HG03521 (cell line): Measurements from ENCODE around the gene LYVE1.

Source experiments
- ATAC-seq: cut with Tn5 transposase; IDR thresholded peaks from one replicate; pipeline ENCODE4 v1.9.1; 2021; ENCODE audit warnings: mild to moderate bottlenecking, moderate library complexity; ENCODE audit not compliant: unreplicated experiment

LYVE1 gene

GRCh38 chr11:10526974-10527918, 41.2 kb downstream of the LYVE1 start:
- ATAC-seq = no peak

- ATAC-seq = no peak
Measured at GRCh38 chr11:10524471-10524870, 44.0 kb downstream of the LYVE1 start.

- ATAC-seq = no peak
Measured at GRCh38 chr11:10522921-10523320, 45.5 kb downstream of the LYVE1 start.

DNA sequence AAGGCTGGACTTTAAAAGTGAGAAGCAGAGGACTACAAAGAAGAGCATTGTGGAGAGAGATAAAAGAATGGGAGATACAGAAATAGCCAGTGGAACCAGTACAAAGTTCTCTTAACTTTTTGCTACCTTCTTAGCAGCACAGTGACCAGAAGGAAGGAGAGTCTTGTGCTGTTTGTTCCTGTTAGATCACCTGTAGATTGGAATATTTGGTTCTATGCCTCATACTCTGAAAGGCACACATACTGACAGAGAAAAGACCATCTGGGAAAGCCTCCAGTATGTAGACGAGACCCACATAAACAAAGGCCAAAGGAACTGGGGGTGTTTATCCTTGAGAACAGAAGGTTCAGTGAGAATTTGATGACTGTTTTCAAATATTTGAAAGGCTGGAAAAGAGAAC, 46.2 kb downstream of the LYVE1 start:
- ATAC-seq = no peak

- ATAC-seq = no peak
Measured at GRCh38 chr11:10520562-10520961, 47.9 kb downstream of the LYVE1 start.

GRCh38 chr11:10519630-10520029, 48.8 kb downstream of the LYVE1 start:
- ATAC-seq = no peak

GRCh38 chr11:10518891-10519290, 49.6 kb downstream of the LYVE1 start:
- no peak for ATAC-seq

DNA sequence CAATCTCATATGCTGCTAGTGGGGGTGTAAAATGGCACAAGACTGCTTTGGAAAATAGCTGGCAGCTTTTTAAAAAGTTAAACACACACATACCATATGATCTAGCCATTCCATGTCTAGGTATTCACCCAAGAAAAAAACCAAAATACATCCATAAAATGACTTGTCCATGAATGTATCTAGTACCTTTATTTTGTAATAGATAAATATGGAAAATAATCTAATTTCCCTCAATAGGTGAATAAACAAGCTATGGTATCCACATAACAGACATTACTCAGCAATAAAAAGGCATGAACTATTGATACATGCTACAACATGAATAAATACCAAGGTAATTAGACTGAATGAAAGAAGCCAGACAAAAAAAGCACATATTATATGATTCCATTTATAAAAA, 50.3 kb downstream of the LYVE1 start:
- no peak for ATAC-seq

GRCh38 chr11:10515418-10515817, 53.0 kb downstream of the LYVE1 start:
- ATAC-seq = no peak

DNA sequence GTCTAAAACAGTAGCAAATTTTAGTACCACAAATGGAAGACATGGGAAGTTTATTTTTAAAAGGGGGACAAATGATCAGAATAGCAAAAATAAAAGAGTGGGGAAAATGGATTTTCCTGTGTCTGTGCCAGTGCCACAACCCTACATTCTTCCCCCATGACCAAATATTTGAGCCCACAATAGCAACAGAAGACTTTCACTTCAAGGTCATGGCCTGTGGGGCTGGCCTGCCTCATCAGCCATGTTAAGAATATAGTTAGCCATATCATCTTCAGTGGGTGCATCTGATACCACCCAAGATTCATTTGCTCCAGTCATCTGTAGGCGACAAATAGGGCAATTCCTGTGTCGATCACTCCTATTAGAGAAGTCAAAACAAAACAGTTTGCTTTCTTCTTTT, 53.8 kb downstream of the LYVE1 start:
- no peak for ATAC-seq

DNA sequence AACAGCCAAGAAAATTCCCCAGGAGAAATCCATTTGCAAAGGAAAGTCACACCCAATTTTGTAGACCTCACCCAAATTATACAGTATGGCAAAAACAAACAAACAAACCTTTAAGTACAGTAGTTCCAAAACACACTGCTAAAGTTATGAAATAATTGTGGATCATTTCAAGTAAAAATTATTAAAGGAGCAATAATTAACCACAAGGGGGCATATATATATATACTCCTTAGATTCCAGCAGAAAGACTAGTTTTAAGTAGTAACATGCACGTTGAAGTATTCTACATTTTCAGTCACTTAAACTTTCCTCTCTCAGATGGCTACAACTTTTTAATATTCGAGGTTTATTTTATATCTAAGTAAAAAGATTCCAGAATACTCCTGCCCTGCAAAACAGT, 54.3 kb downstream of the LYVE1 start:
- no peak for ATAC-seq

DNA sequence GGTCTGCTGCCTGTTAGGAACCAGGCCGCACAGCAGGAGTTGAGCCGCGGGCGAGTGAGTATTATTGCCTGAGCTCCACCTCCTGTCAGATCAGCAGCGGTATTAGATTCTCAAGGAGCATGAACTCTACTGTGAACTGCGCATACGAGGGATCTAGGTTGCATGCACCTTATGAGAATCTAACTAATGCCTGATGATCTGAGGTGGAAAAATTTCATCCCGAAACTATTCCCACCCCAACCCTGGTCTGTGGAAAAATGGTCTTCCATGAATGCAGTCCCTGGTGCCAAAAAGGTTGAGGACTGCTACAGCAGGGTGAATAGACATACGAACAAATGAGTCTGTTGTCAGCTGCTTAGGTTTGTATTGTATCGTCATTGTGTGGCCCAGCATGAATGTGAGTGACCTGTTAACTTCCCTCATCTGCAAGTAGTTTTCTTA, 57.3 kb downstream of the LYVE1 start:
- ATAC-seq = no peak
